NCI-H2081 treated with DMSO at 0.1 percent for 48 hours (cell line): ENCODE data around the gene STARD4.

ENCODE experiments used
- DNase-seq: peaks from one replicate; lab custom pipeline; 2025; lab: John Stamatoyannopoulos, UW

The STARD4 gene

GRCh38 chr5:111472096-111472495 lies 40.2 kb downstream of the STARD4 start:
- DNase-seq: no peak

- DNase-seq: no peak
These were observed 42.4 kb downstream of the STARD4 start for GRCh38 chr5:111469903-111470302.

- DNase-seq: no peak
These were observed 42.9 kb downstream of the STARD4 start for GRCh38 chr5:111469293-111469896.

- no peak for DNase-seq
These were observed 49.0 kb downstream of the STARD4 start for GRCh38 chr5:111463311-111463710.

GRCh38 chr5:111461934-111462333 lies 50.4 kb downstream of the STARD4 start:
- DNase-seq: no peak

GRCh38 chr5:111461255-111461671 lies 51.1 kb downstream of the STARD4 start:
- DNase-seq: no peak

- DNase-seq: no peak
These were observed 57.6 kb downstream of the STARD4 start for GRCh38 chr5:111454776-111455175.

GRCh38 chr5:111454198-111454622 lies 58.1 kb downstream of the STARD4 start:
- peak; percentile 85 for DNase-seq

- DNase-seq: no peak
These were observed 58.6 kb downstream of the STARD4 start for GRCh38 chr5:111453747-111454146.

- DNase-seq: no peak
These were observed 59.0 kb downstream of the STARD4 start for GRCh38 chr5:111453295-111453694.

GRCh38 chr5:111447822-111448221 lies 64.5 kb downstream of the STARD4 start:
- DNase-seq: no peak

GRCh38 chr5:111447099-111447498 lies 65.2 kb downstream of the STARD4 start:
- DNase-seq: no peak
